GM21447 (cell line): ENCODE results near the gene TRO.

Source experiments
- ATAC-seq: cut with Tn5 transposase; IDR thresholded peaks from one replicate; pipeline ENCODE4 v1.9.1; 2021; ENCODE audit not compliant: unreplicated experiment

TRO gene

GRCh38 chrX:54964766-54965497 lies 44.3 kb downstream of the TRO start:
- no peak for ATAC-seq

GRCh38 chrX:54977387-54977786 lies 56.8 kb downstream of the TRO start:
- no peak for ATAC-seq

- no peak for ATAC-seq
Measured at GRCh38 chrX:54978448-54978847, 57.8 kb downstream of the TRO start.

GRCh38 chrX:54979432-54979831 lies 58.8 kb downstream of the TRO start:
- no peak for ATAC-seq

- no peak for ATAC-seq
Measured at GRCh38 chrX:54980334-54980733, 59.7 kb downstream of the TRO start.
